Measurements from ENCODE around the gene ADH1C.

The ADH1C gene

GRCh38 chr4:99305638-99306400, 46.7 kb downstream of the ADH1C start:
- DNase-seq = no peak

DNA sequence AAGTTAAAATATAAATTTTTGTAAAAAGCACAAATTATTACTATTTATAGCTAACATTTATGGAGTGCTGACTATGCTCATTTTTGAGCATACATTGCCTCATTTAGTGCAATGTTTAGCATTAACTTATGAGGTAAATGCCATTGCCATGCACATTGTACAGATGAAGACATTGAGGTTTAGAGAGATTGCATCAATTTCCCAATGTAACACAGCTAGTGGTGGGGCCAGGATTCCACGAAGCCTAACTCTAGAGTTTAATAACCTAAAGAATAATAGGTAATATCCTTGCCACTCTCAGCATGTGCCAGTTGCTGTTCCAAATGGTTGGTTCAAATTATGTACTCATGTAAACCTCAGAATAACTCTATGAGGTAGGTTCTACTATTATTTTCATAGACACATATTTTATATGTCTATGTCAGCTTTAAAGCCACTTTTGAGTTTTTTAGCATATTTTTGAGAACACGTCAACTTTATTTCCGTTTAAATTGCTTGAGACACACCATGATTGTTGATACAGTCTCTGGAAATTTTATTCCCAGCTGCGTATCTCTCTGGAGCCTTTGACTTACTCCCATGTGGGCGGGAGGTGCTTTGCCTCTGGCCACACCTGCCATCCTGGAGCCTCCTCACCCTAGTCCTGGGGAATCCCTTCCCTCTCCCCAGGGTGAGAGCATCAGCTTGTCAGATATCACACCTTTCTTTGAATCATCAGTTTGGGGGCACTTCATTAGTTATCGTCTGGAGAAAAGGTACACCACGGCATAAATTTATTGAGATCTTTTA, 51.0 kb downstream of the ADH1C start:
- DNase-seq = no peak

DNA sequence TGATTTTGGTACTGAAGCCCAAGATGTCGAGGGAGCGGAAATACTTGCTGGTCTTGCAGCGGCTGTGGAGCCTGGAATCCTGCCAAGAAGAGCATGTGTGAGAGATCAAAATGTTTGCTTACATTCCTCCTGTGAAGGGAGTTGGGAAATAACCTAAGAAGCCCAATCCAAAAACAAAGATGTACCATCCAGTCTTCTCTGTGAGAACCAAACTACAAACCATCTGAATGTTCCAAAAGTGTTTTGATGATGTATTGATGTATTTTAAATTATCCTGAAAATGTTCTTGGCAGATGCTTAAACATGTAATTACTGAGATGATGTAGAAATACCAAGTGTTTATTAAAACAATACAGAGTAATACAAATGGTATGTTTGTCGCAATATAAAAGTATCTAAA, 51.6 kb downstream of the ADH1C start:
- DNase-seq = peak in 3 of 51 donors; percentile 1 to 6 (median 2)

GRCh38 chr4:99293357-99293756, 59.2 kb downstream of the ADH1C start:
- DNase-seq = no peak

GRCh38 chr4:99290848-99291786, 61.4 kb downstream of the ADH1C start, which contains the start of gene ADH1A:
ADH1A (minus strand) TSS chr4:99290985; CDS start chr4:99290914, 71 bp downstream.
- DNase-seq = no peak
